ENCODE data around the gene NIT1.

DNA sequence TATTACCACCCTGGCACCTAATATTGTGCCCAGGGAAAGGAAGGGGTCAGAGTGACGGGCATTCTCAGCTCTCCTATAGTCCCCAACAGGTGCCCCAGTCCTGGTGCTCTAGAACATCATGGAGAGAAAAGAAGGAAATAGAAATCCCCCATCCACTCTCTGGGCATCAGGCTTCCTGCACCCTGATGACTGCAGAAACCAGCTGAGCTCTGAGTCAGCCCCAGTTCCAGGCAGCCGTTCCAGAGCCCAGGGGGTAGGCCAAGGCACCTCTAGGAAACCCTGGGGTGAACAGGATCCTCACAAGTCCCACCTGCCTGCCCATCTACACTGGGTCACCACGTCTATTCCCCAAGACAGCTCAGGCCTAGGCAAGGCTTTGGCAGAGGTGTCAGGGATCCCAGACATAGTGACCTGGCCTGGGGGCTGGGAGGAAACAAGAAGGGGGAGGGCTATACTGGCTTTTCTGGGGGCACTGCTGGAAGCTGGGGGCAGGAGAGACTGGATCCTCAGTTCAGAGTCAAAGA, 29.3 kb upstream of the NIT1 start:
- TF ChIP-seq, protein P1, sequence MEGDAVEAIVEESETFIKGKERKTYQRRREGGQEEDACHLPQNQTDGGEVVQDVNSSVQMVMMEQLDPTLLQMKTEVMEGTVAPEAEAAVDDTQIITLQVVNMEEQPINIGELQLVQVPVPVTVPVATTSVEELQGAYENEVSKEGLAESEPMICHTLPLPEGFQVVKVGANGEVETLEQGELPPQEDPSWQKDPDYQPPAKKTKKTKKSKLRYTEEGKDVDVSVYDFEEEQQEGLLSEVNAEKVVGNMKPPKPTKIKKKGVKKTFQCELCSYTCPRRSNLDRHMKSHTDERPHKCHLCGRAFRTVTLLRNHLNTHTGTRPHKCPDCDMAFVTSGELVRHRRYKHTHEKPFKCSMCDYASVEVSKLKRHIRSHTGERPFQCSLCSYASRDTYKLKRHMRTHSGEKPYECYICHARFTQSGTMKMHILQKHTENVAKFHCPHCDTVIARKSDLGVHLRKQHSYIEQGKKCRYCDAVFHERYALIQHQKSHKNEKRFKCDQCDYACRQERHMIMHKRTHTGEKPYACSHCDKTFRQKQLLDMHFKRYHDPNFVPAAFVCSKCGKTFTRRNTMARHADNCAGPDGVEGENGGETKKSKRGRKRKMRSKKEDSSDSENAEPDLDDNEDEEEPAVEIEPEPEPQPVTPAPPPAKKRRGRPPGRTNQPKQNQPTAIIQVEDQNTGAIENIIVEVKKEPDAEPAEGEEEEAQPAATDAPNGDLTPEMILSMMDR (IDR thresholded peaks at IDR 0.05; ENCODE audit: low read depth, low read length) = no peak
- TF ChIP-seq EZH2phosphoT487 (IDR thresholded peaks at IDR 0.05; ENCODE audit: low read depth) = no peak
